ENCODE data around the gene PASK. TPM values are rescaled to one million over a fixed set of nuclear protein-coding genes. Genes with fewer than 3 reads are reported as not detected.

PASK gene
- total RNA-seq, 1 donor from 2014 or later, result 2.9 TPM

- no peak overlapping the region for H3K4me3 ChIP-seq (ENCODE audit: low read depth, low read length)
- DNase-seq (ENCODE audit: low read depth) (no peak), FAIRE-seq (no peak)
- no peaks in the 10 kb centered on the region for H3K36me3 ChIP-seq (ENCODE audit: control insufficient read depth, insufficient read depth, low read length)
- H3K27me3 ChIP-seq (ENCODE audit: control insufficient read depth, insufficient read depth, low read length), result no peaks in the 10 kb centered on the region
- TF ChIP-seq CTCF (IDR thresholded peaks at IDR 0.05; ENCODE audit: insufficient read depth, low read length, severe bottlenecking), result no peak
These were observed 80.9 kb downstream of the PASK start for GRCh38 chr2:241068136-241068941.

- DNase-seq (ENCODE audit: low read depth), result no peak
- H3K36me3 ChIP-seq (ENCODE audit: control insufficient read depth, insufficient read depth, low read length), result no peaks in the 10 kb centered on the region
- no peak for FAIRE-seq
- no peak for TF ChIP-seq CTCF (IDR thresholded peaks at IDR 0.05; ENCODE audit: insufficient read depth, low read length, severe bottlenecking)
- H3K4me3 ChIP-seq (ENCODE audit: low read depth, low read length), result no peak overlapping the region
- no peaks in the 10 kb centered on the region for H3K27me3 ChIP-seq (ENCODE audit: control insufficient read depth, insufficient read depth, low read length)
These were observed 81.7 kb downstream of the PASK start for GRCh38 chr2:241067501-241068135.

GRCh38 chr2:241066893-241067341 is 82.4 kb downstream of the PASK start:
- Histone ChIP-seq H3K4me3 (ENCODE audit: low read depth, low read length) (no peak overlapping the region), H3K27me3 (ENCODE audit: control insufficient read depth, insufficient read depth, low read length) (no peaks in the 10 kb centered on the region), H3K36me3 (ENCODE audit: control insufficient read depth, insufficient read depth, low read length) (no peaks in the 10 kb centered on the region)
- DNase-seq (ENCODE audit: low read depth), result no peak
- no peak for TF ChIP-seq CTCF (IDR thresholded peaks at IDR 0.05; ENCODE audit: insufficient read depth, low read length, severe bottlenecking)
- FAIRE-seq, result no peak

- no peak overlapping the region for H3K4me3 ChIP-seq (ENCODE audit: low read depth, low read length)
- DNase-seq (ENCODE audit: low read depth) (no peak), FAIRE-seq (no peak)
- no peaks in the 10 kb centered on the region for H3K36me3 ChIP-seq (ENCODE audit: control insufficient read depth, insufficient read depth, low read length)
- no peak for TF ChIP-seq CTCF (IDR thresholded peaks at IDR 0.05; ENCODE audit: insufficient read depth, low read length, severe bottlenecking)
- no peaks in the 10 kb centered on the region for H3K27me3 ChIP-seq (ENCODE audit: control insufficient read depth, insufficient read depth, low read length)
These were observed 82.9 kb downstream of the PASK start for GRCh38 chr2:241066171-241066892.

GRCh38 chr2:241065355-241065803 is 83.9 kb downstream of the PASK start:
- DNase-seq (ENCODE audit: low read depth), result no peak
- Histone ChIP-seq H3K27me3 (ENCODE audit: control insufficient read depth, insufficient read depth, low read length) (no peaks in the 10 kb centered on the region), H3K36me3 (ENCODE audit: control insufficient read depth, insufficient read depth, low read length) (no peaks in the 10 kb centered on the region), H3K4me3 (ENCODE audit: low read depth, low read length) (no peak overlapping the region)
- no peak for FAIRE-seq
- TF ChIP-seq CTCF (IDR thresholded peaks at IDR 0.05; ENCODE audit: insufficient read depth, low read length, severe bottlenecking), result no peak
